Keratinocyte (primary cell): ENCODE results near the gene CEP95. TPM values are rescaled to one million over a fixed set of nuclear protein-coding genes. Genes with fewer than 3 reads are reported as not detected.
"Not testable (repeated sequence)": the region's sequence is repeated elsewhere in the genome, so short reads cannot be mapped to it uniquely, and the experiment has no call there.

Experiments
- DNase-seq: peaks from one replicate; pipeline ENCODE4 v3.0.0-alpha.2; 2011; ENCODE audit warnings: low read depth, missing footprints, low spot score
- FAIRE-seq: peaks from 2 replicates; lab custom pipeline; 2011; peaks lifted over from hg19 to GRCh38; lab: Jason Lieb, UNC
- H2AFZ ChIP-seq: 2 replicates; pipeline ENCODE4 v1.6.0; 2012; ENCODE audit warnings: low read length, control low read depth, inconsistent platforms; ENCODE audit not compliant: control insufficient read depth
- H3K27ac ChIP-seq: 2 replicates; pipeline ENCODE4 v1.5.1; 2011; ENCODE audit warnings: low read length; ENCODE audit not compliant: control insufficient read depth, insufficient read depth
- H3K27me3 ChIP-seq: 3 replicates; pipeline ENCODE4 v1.6.0; 2011; ENCODE audit warnings: low read length; ENCODE audit not compliant: control insufficient read depth, insufficient read depth; ENCODE audit errors: extremely low read depth
- H3K36me3 ChIP-seq, 2 experiments: 2 replicates in 1 of 2; 3 replicates in 1 of 2; pipeline ENCODE4 v1.5.1; 2011; ENCODE audit warnings: low read length in 2 of 2, mild to moderate bottlenecking in 1 of 2; ENCODE audit not compliant: control insufficient read depth in 2 of 2, insufficient read depth in 2 of 2; ENCODE audit errors: extremely low read depth in 1 of 2
- H3K4me1 ChIP-seq: 3 replicates; pipeline ENCODE4 v1.5.1; 2011; ENCODE audit warnings: low read length; ENCODE audit not compliant: control insufficient read depth, insufficient read depth; ENCODE audit errors: extremely low read depth
- H3K4me2 ChIP-seq: 3 replicates; pipeline ENCODE4 v1.6.0; 2011; ENCODE audit warnings: low read depth, low read length; ENCODE audit not compliant: control insufficient read depth, insufficient read depth; ENCODE audit errors: extremely low read depth
- H3K4me3 ChIP-seq, 3 experiments: fragments of 200-600 bp in 1 of 3; sonication (generic) in 1 of 3; 2 replicates in 2 of 3; 3 replicates in 1 of 3; pipeline ENCODE4 v1.5.1; 2011 to 2016; ENCODE audit warnings: low read length in 3 of 3, mild to moderate bottlenecking in 3 of 3, control low read depth in 2 of 3, inconsistent platforms in 1 of 3, low read depth in 1 of 3, mixed read lengths in 1 of 3, mixed run types in 1 of 3, moderate library complexity in 1 of 3; ENCODE audit not compliant: control insufficient read depth in 2 of 3, insufficient read depth in 2 of 3; ENCODE audit errors: extremely low read depth in 1 of 3
- H3K79me2 ChIP-seq: 2 replicates; pipeline ENCODE4 v1.6.0; 2012; ENCODE audit warnings: low read length; ENCODE audit not compliant: control insufficient read depth, insufficient read depth
- H3K9ac ChIP-seq: 3 replicates; pipeline ENCODE4 v1.6.0; 2011; ENCODE audit warnings: low read length; ENCODE audit not compliant: control insufficient read depth, insufficient read depth; ENCODE audit errors: extremely low read depth
- H3K9me1 ChIP-seq: 3 replicates; pipeline ENCODE4 v1.6.0; 2011; ENCODE audit warnings: low read length; ENCODE audit not compliant: control insufficient read depth, insufficient read depth; ENCODE audit errors: extremely low read depth
- H3K9me3 ChIP-seq: 2 replicates; pipeline ENCODE4 v1.5.1; 2012; ENCODE audit warnings: low read depth, low read length; ENCODE audit not compliant: control insufficient read depth
- H4K20me1 ChIP-seq: 3 replicates; pipeline ENCODE4 v1.6.0; 2011; ENCODE audit warnings: low read length; ENCODE audit not compliant: control insufficient read depth, insufficient read depth; ENCODE audit errors: extremely low read depth
- EZH2 ChIP-seq: IDR thresholded peaks from one replicate; pipeline ENCODE4 v1.6.1; 2012; ENCODE audit warnings: inconsistent platforms, mild to moderate bottlenecking, low read length, moderate library complexity
- dilution Hi-C: fragments of 300-500 bp; cut with MboI; formaldehyde crosslinking; loops from one replicate; pipeline ENCODE4 v1.7.0; 2020; ENCODE audit warnings: low sequenced_read_pairs; ENCODE audit not compliant: extremely low pct_ligation_motif_present
- polyA plus RNA-seq, 5 experiments: library from polyadenylated mRNA; depleted of rRNA in 3 of 5; stranded (reverse) in 3 of 5; stranded (forward) in 1 of 5; unstranded in 1 of 5; fragments of >200 nt; gene quantifications; 1 replicate in 1 of 5; 2 replicates in 3 of 5; 3 replicates in 1 of 5; pipeline versions ENCODE4 v1.2.1 to v1.2.3, GENCODE V29; 2011 to 2012; ENCODE audit warnings: missing spikeins in 2 of 5, low read depth in 1 of 5, low replicate concordance in 1 of 5
- TF ChIP-seq, protein P1 (sequence below), 3 experiments: IDR thresholded peaks in 1 of 3; conservative IDR thresholded peaks in 1 of 3; optimal IDR thresholded peaks in 1 of 3; 2 replicates in 2 of 3; 3 replicates in 1 of 3; pipeline versions ENCODE3 to v1.5.1; 2011; ENCODE audit warnings: low read length in 3 of 3, mild to moderate bottlenecking in 3 of 3, moderate library complexity in 2 of 3, control low read depth in 1 of 3, inconsistent platforms in 1 of 3; ENCODE audit not compliant: insufficient read depth in 2 of 3; ENCODE audit errors: extremely low read depth in 1 of 3

CEP95 gene
- polyA plus RNA-seq, 1 donor (not counting 4 experiments of a cell fraction or from before 2014, with no cell fraction given): 31.6 TPM

DNA sequence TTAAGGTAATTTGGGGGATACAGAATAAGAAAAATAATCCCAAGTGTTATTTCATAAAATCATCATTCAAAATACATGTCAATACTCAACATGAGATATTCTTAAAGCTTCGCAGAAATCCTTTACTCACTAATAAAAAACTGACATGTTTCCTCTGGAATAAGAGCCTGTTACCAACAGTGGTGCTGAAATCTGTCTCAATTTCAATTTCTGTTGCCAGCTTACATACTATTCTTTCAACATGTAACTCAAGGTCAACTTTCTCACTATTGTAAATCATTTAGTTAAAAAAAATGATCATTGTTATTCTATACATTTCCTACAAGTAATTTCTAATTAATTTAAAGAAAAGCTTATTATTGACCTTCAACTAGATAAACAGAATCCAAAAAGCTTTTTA is 67.9 kb downstream of the CEP95 start:
- Histone ChIP-seq H3K9me1 (no peaks in the 10 kb centered on the region), H3K4me2 (no peak overlapping the region), H3K27ac (no peak overlapping the region), H3K9me3 (no peaks in the 10 kb centered on the region), H3K4me1 (no peaks in the 10 kb centered on the region), H3K4me3 (no peak overlapping the region), H3K79me2 (peaks cover 42% of the 10 kb centered on the region), H3K36me3 (peaks cover 29 to 42% of the 10 kb centered on the region in 2 experiments), H3K27me3 (no peaks in the 10 kb centered on the region), H2AFZ (no peak overlapping the region), H3K9ac (no peak overlapping the region), H4K20me1 (peaks cover 12% of the 10 kb centered on the region)
- no peak for FAIRE-seq
- TF ChIP-seq, protein P1, sequence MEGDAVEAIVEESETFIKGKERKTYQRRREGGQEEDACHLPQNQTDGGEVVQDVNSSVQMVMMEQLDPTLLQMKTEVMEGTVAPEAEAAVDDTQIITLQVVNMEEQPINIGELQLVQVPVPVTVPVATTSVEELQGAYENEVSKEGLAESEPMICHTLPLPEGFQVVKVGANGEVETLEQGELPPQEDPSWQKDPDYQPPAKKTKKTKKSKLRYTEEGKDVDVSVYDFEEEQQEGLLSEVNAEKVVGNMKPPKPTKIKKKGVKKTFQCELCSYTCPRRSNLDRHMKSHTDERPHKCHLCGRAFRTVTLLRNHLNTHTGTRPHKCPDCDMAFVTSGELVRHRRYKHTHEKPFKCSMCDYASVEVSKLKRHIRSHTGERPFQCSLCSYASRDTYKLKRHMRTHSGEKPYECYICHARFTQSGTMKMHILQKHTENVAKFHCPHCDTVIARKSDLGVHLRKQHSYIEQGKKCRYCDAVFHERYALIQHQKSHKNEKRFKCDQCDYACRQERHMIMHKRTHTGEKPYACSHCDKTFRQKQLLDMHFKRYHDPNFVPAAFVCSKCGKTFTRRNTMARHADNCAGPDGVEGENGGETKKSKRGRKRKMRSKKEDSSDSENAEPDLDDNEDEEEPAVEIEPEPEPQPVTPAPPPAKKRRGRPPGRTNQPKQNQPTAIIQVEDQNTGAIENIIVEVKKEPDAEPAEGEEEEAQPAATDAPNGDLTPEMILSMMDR (optimal IDR thresholded peaks at IDR 0.05 in 1 of 3, IDR thresholded peaks at IDR 0.05 in 1 of 3, conservative IDR thresholded peaks at IDR 0.05 in 1 of 3; ENCODE audit: extremely low read depth in 1 of 3, insufficient read depth in 2 of 3, low read length in 3 of 3): no peak
- TF ChIP-seq EZH2: no peak
- DNase-seq: no peak
- dilution Hi-C loops: no loop called here

DNA sequence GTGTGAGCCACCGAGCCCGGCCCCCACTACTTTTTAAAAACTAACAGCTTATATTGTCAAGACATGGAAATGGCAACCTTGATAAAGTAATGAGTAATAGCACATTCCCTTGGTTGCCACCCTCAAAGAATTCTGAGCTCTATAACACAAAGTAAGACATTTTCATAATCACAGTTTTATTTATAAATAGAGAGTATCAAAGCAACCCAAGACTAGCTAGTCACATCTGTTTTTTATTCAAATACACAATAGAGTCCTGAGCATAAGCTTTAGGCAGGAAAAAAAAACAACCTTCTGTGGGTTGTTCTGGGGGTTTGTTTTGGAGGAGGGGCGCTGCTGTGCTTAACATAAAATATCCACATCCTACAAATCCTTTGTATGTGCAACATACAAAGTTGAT is 68.7 kb downstream of the CEP95 start:
- H3K27ac ChIP-seq: no peak overlapping the region
- peaks cover 27 to 42% of the 10 kb centered on the region in 2 experiments for H3K36me3 ChIP-seq
- dilution Hi-C loops: no loop called here
- H3K4me3 ChIP-seq: no peak overlapping the region
- no peaks in the 10 kb centered on the region for H3K9me1 ChIP-seq
- no peaks in the 10 kb centered on the region for H3K27me3 ChIP-seq
- FAIRE-seq (no peak), DNase-seq (no peak)
- TF ChIP-seq, protein P1 (optimal IDR thresholded peaks at IDR 0.05 in 1 of 3, IDR thresholded peaks at IDR 0.05 in 1 of 3, conservative IDR thresholded peaks at IDR 0.05 in 1 of 3; ENCODE audit: extremely low read depth in 1 of 3, insufficient read depth in 2 of 3, low read length in 3 of 3): no peak
- TF ChIP-seq EZH2: no peak
- no peak overlapping the region for H2AFZ ChIP-seq
- peaks cover 44% of the 10 kb centered on the region for H3K79me2 ChIP-seq
- peaks cover 10% of the 10 kb centered on the region for H4K20me1 ChIP-seq
- no peaks in the 10 kb centered on the region for H3K4me1 ChIP-seq
- no peak overlapping the region for H3K9ac ChIP-seq
- H3K9me3 ChIP-seq: no peaks in the 10 kb centered on the region
- no peak overlapping the region for H3K4me2 ChIP-seq

DNA sequence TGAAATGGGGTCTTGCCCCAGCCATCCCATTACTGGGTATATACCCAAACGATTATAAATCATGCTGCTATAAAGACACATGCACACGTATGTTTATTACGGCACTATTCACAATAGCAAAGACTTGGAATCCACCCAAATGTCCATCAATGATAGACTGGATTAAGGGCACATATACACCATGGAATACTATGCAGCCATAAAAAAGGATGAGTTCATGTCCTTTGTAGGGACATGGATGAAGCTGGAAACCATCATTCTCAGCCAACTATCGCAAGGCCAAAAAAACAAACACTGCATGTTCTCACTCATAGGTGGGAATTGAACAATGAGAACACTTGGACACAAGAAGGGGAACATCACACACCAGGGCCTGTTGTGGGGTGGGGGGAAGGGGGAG is 70.2 kb downstream of the CEP95 start:
- H3K27me3 ChIP-seq, DNase-seq, H3K9me1 ChIP-seq, H3K27ac ChIP-seq, H3K4me1 ChIP-seq, H3K9ac ChIP-seq, H2AFZ ChIP-seq, FAIRE-seq, H3K4me2 ChIP-seq, H3K4me3 ChIP-seq, H3K9me3 ChIP-seq, dilution Hi-C loops: not testable (repeated sequence)
- Histone ChIP-seq H4K20me1 (peaks cover 10% of the 10 kb centered on the region), H3K79me2 (peaks cover 37% of the 10 kb centered on the region), H3K36me3 (peaks cover 21 to 39% of the 10 kb centered on the region in 2 experiments)
